Astrocyte of the spinal cord (primary cell): ENCODE measurements around the gene EPN2.

Source experiments
- DNase-seq: peaks from one replicate; pipeline ENCODE4 v3.0.0; 2011; ENCODE audit warnings: low read depth, low spot score
- H3K4me3 ChIP-seq: 2 replicates; pipeline ENCODE4 v1.5.1; 2011; ENCODE audit warnings: low read depth, mild to moderate bottlenecking, low read length, moderate library complexity
- in situ Hi-C: cut with HindIII; loops from 2 replicates; pipeline ENCODE4 v1.10.0; 2017; ENCODE audit warnings: low sequenced_read_pairs
- TF ChIP-seq, protein P1 (sequence below): IDR thresholded peaks from 2 replicates; pipeline ENCODE4 v1.5.1; 2012; ENCODE audit warnings: low read depth, mild to moderate bottlenecking, low read length, inconsistent platforms

The EPN2 gene

DNA sequence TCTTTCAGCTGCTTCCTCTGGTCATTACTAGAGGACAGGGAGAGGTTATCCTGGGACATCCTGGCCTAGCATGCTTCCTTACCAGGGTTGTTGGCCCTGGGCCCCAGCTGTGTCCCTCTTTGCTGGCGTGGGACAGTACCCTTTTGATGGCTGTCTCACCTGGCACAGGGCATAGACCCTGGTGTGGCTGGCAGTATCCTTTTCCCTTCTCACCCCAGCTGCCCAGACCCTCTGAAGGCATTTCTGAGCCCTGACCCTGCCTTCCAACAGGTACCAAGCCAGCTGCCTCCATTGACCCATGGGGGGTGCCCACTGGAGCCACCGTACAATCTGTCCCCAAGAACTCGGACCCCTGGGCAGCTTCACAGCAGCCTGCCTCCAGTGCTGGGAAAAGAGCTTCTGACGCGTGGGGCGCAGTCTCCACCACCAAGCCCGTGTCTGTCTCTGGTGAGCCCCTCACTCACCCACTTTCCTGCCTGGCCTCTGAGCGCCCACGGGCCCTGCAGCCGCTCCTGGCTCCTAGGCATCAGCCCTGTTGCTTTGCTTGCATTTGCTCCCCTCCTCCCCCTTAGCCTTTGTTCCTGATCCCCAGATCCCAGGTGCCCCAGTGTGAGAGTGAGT, 91.4 kb downstream of the EPN2 start:
- H3K4me3 ChIP-seq, result no peak overlapping the region
- TF ChIP-seq, protein P1, sequence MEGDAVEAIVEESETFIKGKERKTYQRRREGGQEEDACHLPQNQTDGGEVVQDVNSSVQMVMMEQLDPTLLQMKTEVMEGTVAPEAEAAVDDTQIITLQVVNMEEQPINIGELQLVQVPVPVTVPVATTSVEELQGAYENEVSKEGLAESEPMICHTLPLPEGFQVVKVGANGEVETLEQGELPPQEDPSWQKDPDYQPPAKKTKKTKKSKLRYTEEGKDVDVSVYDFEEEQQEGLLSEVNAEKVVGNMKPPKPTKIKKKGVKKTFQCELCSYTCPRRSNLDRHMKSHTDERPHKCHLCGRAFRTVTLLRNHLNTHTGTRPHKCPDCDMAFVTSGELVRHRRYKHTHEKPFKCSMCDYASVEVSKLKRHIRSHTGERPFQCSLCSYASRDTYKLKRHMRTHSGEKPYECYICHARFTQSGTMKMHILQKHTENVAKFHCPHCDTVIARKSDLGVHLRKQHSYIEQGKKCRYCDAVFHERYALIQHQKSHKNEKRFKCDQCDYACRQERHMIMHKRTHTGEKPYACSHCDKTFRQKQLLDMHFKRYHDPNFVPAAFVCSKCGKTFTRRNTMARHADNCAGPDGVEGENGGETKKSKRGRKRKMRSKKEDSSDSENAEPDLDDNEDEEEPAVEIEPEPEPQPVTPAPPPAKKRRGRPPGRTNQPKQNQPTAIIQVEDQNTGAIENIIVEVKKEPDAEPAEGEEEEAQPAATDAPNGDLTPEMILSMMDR, result no peak
- in situ Hi-C loops, result no loop called here
- DNase-seq, result no peak

DNA sequence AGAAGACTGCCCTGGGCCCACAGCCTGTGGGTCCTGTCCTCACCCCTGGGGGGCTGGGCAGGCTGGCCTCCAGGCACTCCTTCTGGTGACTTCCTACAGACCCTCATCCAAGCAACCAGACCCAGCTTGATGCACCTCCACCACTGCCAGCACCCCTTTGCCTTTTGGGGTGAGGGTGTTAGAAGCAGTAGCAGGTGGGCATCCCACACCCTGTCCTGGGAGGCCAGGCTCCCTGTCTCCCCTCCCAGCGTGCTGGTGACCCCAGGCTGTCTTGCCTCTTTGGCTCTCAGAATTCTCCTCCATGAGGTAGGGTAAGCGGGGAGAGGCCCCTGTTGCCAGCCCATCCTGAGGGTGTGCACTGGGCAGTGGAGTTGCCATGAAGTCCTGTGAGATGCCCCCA, 92.0 kb downstream of the EPN2 start:
- no peak overlapping the region for H3K4me3 ChIP-seq
- TF ChIP-seq, protein P1, result no peak
- DNase-seq, result no peak
- in situ Hi-C loops, result no loop called here

- no peak for DNase-seq
- in situ Hi-C loops, result no loop called here
- H3K4me3 ChIP-seq, result no peak overlapping the region
- TF ChIP-seq, protein P1, result no peak
Measured at GRCh38 chr17:19329839-19330238, 92.7 kb downstream of the EPN2 start.

DNA sequence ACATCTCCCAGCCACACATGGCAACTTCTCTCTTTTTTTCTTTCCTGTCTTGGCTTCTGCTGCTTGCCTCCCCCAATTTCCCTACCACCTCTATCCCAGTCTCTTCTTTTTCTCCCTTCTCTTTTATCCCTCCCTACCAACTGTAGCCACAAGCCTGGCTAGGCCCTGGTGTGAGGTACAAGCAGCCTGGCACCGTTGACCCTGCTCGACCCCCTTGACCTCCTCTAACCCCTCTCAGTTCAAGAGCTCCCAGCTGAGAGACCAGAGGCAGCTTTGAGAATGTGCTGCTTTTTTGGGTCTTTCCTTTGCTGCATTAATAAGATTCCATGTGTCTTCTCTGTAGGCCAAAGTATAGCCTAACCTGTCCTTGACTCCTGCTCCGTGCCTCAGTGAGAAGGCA, 93.1 kb downstream of the EPN2 start:
- H3K4me3 ChIP-seq, result no peak overlapping the region
- no peak for DNase-seq
- in situ Hi-C loops, result no loop called here
- TF ChIP-seq, protein P1, result no peak

DNA sequence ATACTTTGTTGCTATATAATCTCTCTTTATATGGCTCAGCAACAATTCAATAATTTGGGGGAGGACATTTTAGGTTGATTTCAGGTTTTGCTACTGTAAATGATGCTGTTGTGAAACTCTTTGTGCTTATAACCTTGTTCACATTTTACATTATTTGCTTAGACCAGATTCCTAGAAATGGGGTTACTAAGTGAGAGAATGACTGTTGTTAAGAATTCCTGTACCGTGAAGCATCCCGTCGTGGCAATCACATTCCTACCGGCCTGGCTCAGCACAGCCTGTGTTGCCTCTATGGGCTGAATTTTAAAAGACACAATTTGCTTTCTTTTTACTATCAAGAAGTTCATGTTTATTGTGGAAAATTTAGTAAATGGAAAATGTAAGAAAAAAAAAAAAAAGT, 94.0 kb downstream of the EPN2 start:
- in situ Hi-C loops, result no loop called here
- H3K4me3 ChIP-seq, result no peak overlapping the region
- DNase-seq, result peak; percentile 85
- TF ChIP-seq, protein P1, result no peak

DNA sequence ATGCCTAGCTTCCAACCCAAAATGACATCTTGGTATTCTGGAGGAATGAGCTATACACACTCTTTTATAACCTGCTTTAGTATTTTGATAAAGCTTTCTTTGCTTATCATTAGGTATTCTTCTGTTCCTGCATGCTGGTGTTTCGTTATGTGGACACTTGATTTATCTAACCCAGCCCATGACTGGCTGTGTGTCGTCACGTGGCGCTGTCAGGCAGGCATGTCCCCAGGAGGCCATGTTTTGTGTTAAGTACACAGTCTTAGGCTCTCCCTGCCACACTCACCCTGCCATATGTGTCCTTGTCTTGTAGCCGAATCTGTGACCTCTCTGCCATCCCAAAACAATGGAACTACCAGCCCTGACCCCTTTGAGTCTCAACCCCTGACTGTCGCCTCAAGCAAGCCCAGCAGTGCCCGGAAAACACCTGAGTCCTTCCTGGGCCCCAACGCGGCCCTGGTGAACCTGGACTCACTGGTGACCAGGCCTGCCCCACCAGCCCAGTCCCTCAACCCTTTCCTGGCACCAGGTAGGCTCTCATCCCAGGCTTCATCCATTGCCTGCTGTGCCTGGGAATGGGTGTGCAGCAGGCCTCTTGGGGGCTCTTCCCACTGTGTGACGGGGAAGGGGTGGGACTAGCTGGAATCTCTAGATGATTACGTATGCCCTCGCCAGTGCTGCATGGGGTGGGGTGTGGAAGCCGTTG, 94.5 kb downstream of the EPN2 start:
- no peak overlapping the region for H3K4me3 ChIP-seq
- in situ Hi-C loops, result no loop called here
- no peak for DNase-seq
- TF ChIP-seq, protein P1, result no peak
